A549 (cell line): ENCODE results near the gene GLB1L3. TPM values are rescaled to one million over a fixed set of nuclear protein-coding genes. Genes with fewer than 3 reads are reported as not detected.

Experiments used
- ATAC-seq, 2 experiments: fragments of 200-7000 bp in 1 of 2; fragments of >200 bp in 1 of 2; cut with Nextera tagmentation in 1 of 2; cut with Tn5 transposase in 1 of 2; 3 replicates each; pipeline versions ENCODE4 v1.8.0 to v1.9.1; 2018 to 2020; ENCODE audit warnings: mild to moderate bottlenecking in 1 of 2, moderate library complexity in 1 of 2
- CTCF ChIA-PET: fragments of 300-600 bp; sonication (Branson Sonifier 250); formaldehyde crosslinking; extraction: SDS; loops from one replicate; lab custom pipeline; 2021; ENCODE audit warnings: antibody characterized with exemption, inconsistent platforms; lab: Yijun Ruan, JAX
- POLR2A ChIA-PET: fragments of 350-600 bp; formaldehyde crosslinking; extraction: SDS; loops from one replicate; lab custom pipeline; 2021; ENCODE audit warnings: antibody characterized with exemption, inconsistent platforms; lab: Yijun Ruan, JAX
- DNase-seq, 2 experiments: peaks; one replicate each; pipeline versions ENCODE4 v3.0.0 to v3.0.0-alpha.2; 2011 to 2016; ENCODE audit warnings: low read depth in 1 of 2, low spot score in 1 of 2
- FAIRE-seq: peaks from 2 replicates; lab custom pipeline; 2011; peaks lifted over from hg19 to GRCh38; lab: Jason Lieb, UNC
- H3K27ac ChIP-seq, 2 experiments: fragments of >200 bp; sonication (Bioruptor Twin); formaldehyde crosslinking; 3 replicates each; pipeline ENCODE4 v1.5.1; 2016 to 2017
- H3K4me1 ChIP-seq: fragments of >200 bp; sonication (Bioruptor Twin); formaldehyde crosslinking; 3 replicates; pipeline ENCODE4 v1.6.1; 2016
- H3K4me2 ChIP-seq: fragments of >200 bp; sonication (Bioruptor Twin); formaldehyde crosslinking; 3 replicates; pipeline ENCODE4 v1.6.1; 2016
- H3K4me3 ChIP-seq: fragments of >200 bp; sonication (Bioruptor Twin); formaldehyde crosslinking; 3 replicates; pipeline ENCODE4 v1.5.1; 2016
- H3K9me3 ChIP-seq: fragments of >200 bp; sonication (Bioruptor Twin); formaldehyde crosslinking; 3 replicates; pipeline ENCODE4 v1.6.1; 2016
- ATOH8 ChIP-seq: fragments of 250-450 bp; sonication (Bioruptor Pico); IDR thresholded peaks from 2 replicates; pipeline ENCODE4 v1.5.0; 2020; ENCODE audit warnings: low read depth, mild to moderate bottlenecking, moderate library complexity
- BHLHE40 ChIP-seq: IDR thresholded peaks from 2 replicates; pipeline ENCODE4 v1.6.1; 2012; ENCODE audit warnings: low read depth, low read length, inconsistent platforms
- CBX2 ChIP-seq: fragments of 200-600 bp; sonication (generic); IDR thresholded peaks from 2 replicates; pipeline ENCODE4 v1.6.1; 2016; ENCODE audit warnings: low read depth, mild to moderate bottlenecking, borderline replicate concordance
- CBX8 ChIP-seq: fragments of 200-600 bp; sonication (generic); IDR thresholded peaks from 2 replicates; pipeline ENCODE4 v1.6.1; 2016
- CHD4 ChIP-seq: fragments of 200-600 bp; sonication (generic); IDR thresholded peaks from 2 replicates; pipeline ENCODE4 v1.6.1; 2016; ENCODE audit warnings: antibody characterized with exemption, mild to moderate bottlenecking, borderline replicate concordance
- EHF ChIP-seq: fragments of 250-450 bp; sonication (Bioruptor Pico); IDR thresholded peaks from 2 replicates; pipeline ENCODE4 v1.5.0; 2020; ENCODE audit warnings: mild to moderate bottlenecking
- ELK1 ChIP-seq: fragments of 150-350 bp; IDR thresholded peaks from 2 replicates; pipeline ENCODE4 v1.6.1; 2014; ENCODE audit warnings: low read depth, mild to moderate bottlenecking, low read length
- FOSL2 ChIP-seq, 2 experiments: fragments of 450-650 bp in 1 of 2; fragments of >200 bp in 1 of 2; sonication (Bioruptor Twin) in 1 of 2; formaldehyde crosslinking; IDR thresholded peaks; 2 replicates each; pipeline versions ENCODE4 v1.5.0 to v1.6.1; 2016 to 2020; ENCODE audit warnings: mild to moderate bottlenecking in 1 of 2, moderate library complexity in 1 of 2
- GATA3 ChIP-seq: IDR thresholded peaks from 2 replicates; pipeline ENCODE4 v1.6.1; 2012; ENCODE audit warnings: borderline replicate concordance
- HMGXB4 ChIP-seq: fragments of 250-450 bp; sonication (Bioruptor Pico); IDR thresholded peaks from 2 replicates; pipeline ENCODE4 v1.5.0; 2021; ENCODE audit warnings: mild to moderate bottlenecking, moderate library complexity, borderline replicate concordance
- JUNB ChIP-seq: fragments of >200 bp; sonication (Bioruptor Twin); formaldehyde crosslinking; IDR thresholded peaks from 2 replicates; pipeline ENCODE4 v1.6.1; 2016
- MAX ChIP-seq: IDR thresholded peaks from 2 replicates; pipeline ENCODE4 v1.6.1; 2012
- MAZ ChIP-seq: fragments of 150-350 bp; IDR thresholded peaks from 2 replicates; pipeline ENCODE4 v1.6.1; 2014; ENCODE audit warnings: antibody characterized with exemption, low read depth, low read length, borderline replicate concordance
- MYC ChIP-seq: IDR thresholded peaks from 2 replicates; pipeline ENCODE4 v1.6.1; 2012; ENCODE audit warnings: mild to moderate bottlenecking, inconsistent platforms, low read length, improper control_type of control experiment, borderline replicate concordance
- PHF8 ChIP-seq: fragments of 200-600 bp; sonication (generic); IDR thresholded peaks from 2 replicates; pipeline ENCODE4 v1.6.1; 2016; ENCODE audit warnings: low read depth, mild to moderate bottlenecking, antibody characterized with exemption, moderate library complexity, borderline replicate concordance
- POLR2AphosphoS2 ChIP-seq: conservative IDR thresholded peaks from 2 replicates; pipeline ENCODE4 v1.6.1; 2012; ENCODE audit warnings: low read length, improper control_type of control experiment, inconsistent platforms
- RARB ChIP-seq: fragments of 250-450 bp; sonication (Bioruptor Pico); IDR thresholded peaks from 2 replicates; pipeline ENCODE4 v1.8.0; 2021; ENCODE audit warnings: mild to moderate bottlenecking, moderate library complexity
- SMC3 ChIP-seq: fragments of >200 bp; sonication (Bioruptor Twin); formaldehyde crosslinking; IDR thresholded peaks from 3 replicates; pipeline ENCODE4 v1.6.1; 2018; ENCODE audit warnings: inconsistent platforms
- USF2 ChIP-seq: fragments of 450-650 bp; IDR thresholded peaks from 2 replicates; pipeline ENCODE4 v1.6.1; 2014; ENCODE audit warnings: antibody characterized with exemption
- WGBS: methylation state at CpG from one replicate; pipeline ENCODE4 v1.1.6; 2017; ENCODE audit errors: missing lambda C conversion rate; 5-methylcytosine and 5-hydroxymethylcytosine counted together
- polyA plus RNA-seq, 4 experiments: library from polyadenylated mRNA; depleted of rRNA in 3 of 4; stranded (reverse); fragments of >200 nt; fragmentation: RNase III in 1 of 4; extraction: RNeasy Plus Mini Kit Qiagen cat#74134 plus additional on column Dnase treatment in 1 of 4; gene quantifications; 2 replicates in 3 of 4; 3 replicates in 1 of 4; pipeline ENCODE4 v1.2.3, GENCODE V29; 2011 to 2017

Gene GLB1L3
- polyA plus RNA-seq, 2 of the 4 experiments (the other 2 are of a cell fraction) = not detected

GRCh38 chr11:134333946-134334345 lies 57.8 kb downstream of the GLB1L3 start:
- H3K4me3 ChIP-seq = no peak overlapping the region
- no peak overlapping the region for H3K4me2 ChIP-seq
- WGBS = 89% methylated on average over 3 of the region's 3 CpGs
- FAIRE-seq (no peak), DNase-seq (no peak), ATAC-seq (no peak)
- H3K9me3 ChIP-seq = no peaks in the 10 kb centered on the region
- H3K27ac ChIP-seq = no peak overlapping the region
- ChIA-PET CTCF (no interaction called here), POLR2A (no interaction called here)
- no peaks in the 10 kb centered on the region for H3K4me1 ChIP-seq
- TF ChIP-seq JUNB (no peak), CBX8 (no peak), ELK1 (no peak), EHF (CRISPR knock-in tag) (no peak), MAX (no peak), POLR2AphosphoS2 (no peak), MYC (no peak), SMC3 (no peak), FOSL2 (IDR thresholded peaks at IDR 0.05) (no peak), FOSL2 (CRISPR knock-in tag; IDR thresholded peaks at IDR 0.05) (no peak)
- TF ChIP-seq, all 56 proteins: peak for 0

GRCh38 chr11:134334796-134335571 lies 58.8 kb downstream of the GLB1L3 start:
- POLR2A ChIA-PET = no interaction called here
- no peak overlapping the region for H3K4me3 ChIP-seq
- FAIRE-seq (no peak), ATAC-seq (no peak), DNase-seq (no peak)
- H3K4me1 ChIP-seq = no peaks in the 10 kb centered on the region
- CTCF ChIA-PET = no interaction called here
- TF ChIP-seq CBX8 (no peak), JUNB (no peak), HMGXB4 (CRISPR knock-in tag) (no peak), CBX2 (no peak), MAZ (no peak), GATA3 (no peak), BHLHE40 (no peak), USF2 (no peak), PHF8 (no peak), EHF (CRISPR knock-in tag) (no peak), MYC (no peak)
- H3K9me3 ChIP-seq = no peaks in the 10 kb centered on the region
- H3K4me2 ChIP-seq = no peak overlapping the region
- H3K27ac ChIP-seq = no peak overlapping the region
- 79% methylated on average over 10 of the region's 10 CpGs for WGBS

- H3K4me2 ChIP-seq = no peak overlapping the region
- H3K27ac ChIP-seq = no peak overlapping the region
- ATAC-seq (no peak), FAIRE-seq (no peak), DNase-seq (no peak)
- H3K9me3 ChIP-seq = no peaks in the 10 kb centered on the region
- no peaks in the 10 kb centered on the region for H3K4me1 ChIP-seq
- ChIA-PET CTCF (no interaction called here), POLR2A (no interaction called here)
- 90% methylated on average over 1 of the region's 4 CpGs for WGBS
- no peak overlapping the region for H3K4me3 ChIP-seq
- TF ChIP-seq ATOH8 (CRISPR knock-in tag) = no peak
- TF ChIP-seq CHD4 = no peak
- no peak for TF ChIP-seq RARB (CRISPR knock-in tag)
Observed at GRCh38 chr11:134337051-134337450, 60.9 kb downstream of the GLB1L3 start.
